ENCODE measurements around the gene AASS. TPM values are rescaled to one million over a fixed set of nuclear protein-coding genes. Genes with fewer than 3 reads are reported as not detected.

The AASS gene
- total RNA-seq, 1 donor from 2014 or later: 34.0 TPM

- DNase-seq (ENCODE audit: low read depth, low spot score): no peak
Observed at GRCh38 chr7:122123746-122124145, 20.3 kb downstream of the AASS start.

GRCh38 chr7:122118757-122119156 lies 25.3 kb downstream of the AASS start:
- no peak for DNase-seq (ENCODE audit: low read depth, low spot score)

- DNase-seq (ENCODE audit: low read depth, low spot score): no peak
Observed at GRCh38 chr7:122103064-122103463, 41.0 kb downstream of the AASS start.

- DNase-seq (ENCODE audit: low read depth, low spot score): peak; percentile 11
Observed at GRCh38 chr7:122100021-122100420, 44.0 kb downstream of the AASS start.

GRCh38 chr7:122095642-122096041 lies 48.4 kb downstream of the AASS start:
- DNase-seq (ENCODE audit: low read depth, low spot score): no peak

- no peak for DNase-seq (ENCODE audit: low read depth, low spot score)
Observed at GRCh38 chr7:122094549-122094948, 49.5 kb downstream of the AASS start.

GRCh38 chr7:122092964-122093797 lies 50.9 kb downstream of the AASS start:
- peak; percentile 41 for DNase-seq (ENCODE audit: low read depth, low spot score)

GRCh38 chr7:122082670-122083069 lies 61.4 kb downstream of the AASS start:
- no peak for DNase-seq (ENCODE audit: low read depth, low spot score)

- DNase-seq (ENCODE audit: low read depth, low spot score): no peak
Observed at GRCh38 chr7:122082160-122082559, 61.9 kb downstream of the AASS start.

GRCh38 chr7:122073635-122074034 lies 70.4 kb downstream of the AASS start:
- DNase-seq (ENCODE audit: low read depth, low spot score): no peak

GRCh38 chr7:122072924-122073599 lies 71.0 kb downstream of the AASS start:
- DNase-seq (ENCODE audit: low read depth, low spot score): no peak

- DNase-seq (ENCODE audit: low read depth, low spot score): no peak
Observed at GRCh38 chr7:122072272-122072671, 71.8 kb downstream of the AASS start.

GRCh38 chr7:122070834-122071233 lies 73.2 kb downstream of the AASS start:
- no peak for DNase-seq (ENCODE audit: low read depth, low spot score)

- no peak for DNase-seq (ENCODE audit: low read depth, low spot score)
Observed at GRCh38 chr7:122070062-122070461, 74.0 kb downstream of the AASS start.

- no peak for DNase-seq (ENCODE audit: low read depth, low spot score)
Observed at GRCh38 chr7:122068999-122069398, 75.0 kb downstream of the AASS start.

- DNase-seq (ENCODE audit: low read depth, low spot score): no peak
Observed at GRCh38 chr7:122068046-122068445, 76.0 kb downstream of the AASS start.

GRCh38 chr7:122067077-122067476 lies 77.0 kb downstream of the AASS start:
- no peak for DNase-seq (ENCODE audit: low read depth, low spot score)

- no peak for DNase-seq (ENCODE audit: low read depth, low spot score)
Observed at GRCh38 chr7:122064971-122065370, 79.1 kb downstream of the AASS start.

GRCh38 chr7:122063146-122063545 lies 80.9 kb downstream of the AASS start:
- DNase-seq (ENCODE audit: low read depth, low spot score): no peak

- no peak for DNase-seq (ENCODE audit: low read depth, low spot score)
Observed at GRCh38 chr7:122059542-122059941, 84.5 kb downstream of the AASS start.

- peak; percentile 8 for DNase-seq (ENCODE audit: low read depth, low spot score)
Observed at GRCh38 chr7:122056977-122057376, 87.1 kb downstream of the AASS start.

GRCh38 chr7:122055073-122055472 lies 89.0 kb downstream of the AASS start:
- no peak for DNase-seq (ENCODE audit: low read depth, low spot score)

GRCh38 chr7:122054393-122054792 lies 89.7 kb downstream of the AASS start:
- no peak for DNase-seq (ENCODE audit: low read depth, low spot score)

Data from pulmonary artery endothelial cell (primary cell).